GM23338 (cell line): Measurements from ENCODE around the gene MCC.

ENCODE experiments used
- CTCF ChIP-seq, 2 experiments: fragments of 200-600 bp in 1 of 2; sonication (generic) in 1 of 2; conservative IDR thresholded peaks; 2 replicates each; pipeline versions ENCODE4 v1.5.1 to v1.6.1; 2016 to 2017; ENCODE audit warnings: antibody characterized with exemption in 2 of 2, low read depth in 2 of 2, mild to moderate bottlenecking in 2 of 2, moderate library complexity in 1 of 2
- EZH2 ChIP-seq: fragments of 200-600 bp; sonication (generic); IDR thresholded peaks from one replicate; pipeline ENCODE4 v1.8.0; 2017; ENCODE audit warnings: antibody characterized with exemption, mild to moderate bottlenecking, low read depth; ENCODE audit not compliant: unreplicated experiment
- TF ChIP-seq, protein P1 (sequence below): IDR thresholded peaks from one replicate; pipeline ENCODE4 v1.6.1; 2018; ENCODE audit warnings: antibody characterized with exemption; ENCODE audit not compliant: unreplicated experiment

DNA sequence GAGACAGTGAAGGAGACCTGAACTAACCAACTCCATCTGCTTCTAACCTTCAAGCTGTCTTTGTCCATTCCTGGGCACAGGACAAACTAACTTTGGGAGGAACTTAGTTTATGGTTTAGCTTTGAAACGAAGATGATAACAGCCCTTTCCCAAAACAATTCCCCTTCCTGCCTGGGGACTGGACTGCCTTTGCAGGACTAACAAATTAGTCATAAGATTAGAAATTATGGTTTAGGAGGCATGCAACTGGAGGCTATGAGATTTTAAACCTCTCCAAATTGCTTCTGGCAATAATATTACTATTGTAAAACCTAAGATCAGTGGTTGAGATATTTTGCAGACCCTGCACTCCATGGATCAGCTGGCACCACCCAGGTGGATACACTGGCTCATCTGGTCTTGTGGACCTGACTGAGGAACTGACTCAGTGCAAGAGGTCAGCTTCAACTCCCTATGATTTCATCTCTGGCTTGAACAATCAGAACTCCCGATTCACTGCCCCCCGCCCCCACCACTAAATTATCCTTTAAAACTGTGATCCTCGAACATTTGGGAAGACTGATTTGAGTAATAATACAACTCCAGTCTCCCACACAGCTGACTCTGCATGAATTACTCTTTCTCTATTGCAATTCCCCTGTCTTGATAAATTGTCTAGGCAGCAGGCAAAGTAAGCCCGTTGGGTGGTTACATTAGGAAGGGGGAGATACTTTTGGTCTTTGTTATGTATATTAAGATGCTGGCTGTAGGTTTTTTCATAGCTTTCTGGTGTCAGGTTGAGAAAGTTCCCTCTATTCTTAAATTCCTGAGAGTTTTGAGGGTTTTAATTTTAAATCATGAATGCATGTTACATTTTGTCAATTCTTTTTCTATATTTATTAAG lies 266.7 kb downstream of the MCC start:
- TF ChIP-seq, protein P1, sequence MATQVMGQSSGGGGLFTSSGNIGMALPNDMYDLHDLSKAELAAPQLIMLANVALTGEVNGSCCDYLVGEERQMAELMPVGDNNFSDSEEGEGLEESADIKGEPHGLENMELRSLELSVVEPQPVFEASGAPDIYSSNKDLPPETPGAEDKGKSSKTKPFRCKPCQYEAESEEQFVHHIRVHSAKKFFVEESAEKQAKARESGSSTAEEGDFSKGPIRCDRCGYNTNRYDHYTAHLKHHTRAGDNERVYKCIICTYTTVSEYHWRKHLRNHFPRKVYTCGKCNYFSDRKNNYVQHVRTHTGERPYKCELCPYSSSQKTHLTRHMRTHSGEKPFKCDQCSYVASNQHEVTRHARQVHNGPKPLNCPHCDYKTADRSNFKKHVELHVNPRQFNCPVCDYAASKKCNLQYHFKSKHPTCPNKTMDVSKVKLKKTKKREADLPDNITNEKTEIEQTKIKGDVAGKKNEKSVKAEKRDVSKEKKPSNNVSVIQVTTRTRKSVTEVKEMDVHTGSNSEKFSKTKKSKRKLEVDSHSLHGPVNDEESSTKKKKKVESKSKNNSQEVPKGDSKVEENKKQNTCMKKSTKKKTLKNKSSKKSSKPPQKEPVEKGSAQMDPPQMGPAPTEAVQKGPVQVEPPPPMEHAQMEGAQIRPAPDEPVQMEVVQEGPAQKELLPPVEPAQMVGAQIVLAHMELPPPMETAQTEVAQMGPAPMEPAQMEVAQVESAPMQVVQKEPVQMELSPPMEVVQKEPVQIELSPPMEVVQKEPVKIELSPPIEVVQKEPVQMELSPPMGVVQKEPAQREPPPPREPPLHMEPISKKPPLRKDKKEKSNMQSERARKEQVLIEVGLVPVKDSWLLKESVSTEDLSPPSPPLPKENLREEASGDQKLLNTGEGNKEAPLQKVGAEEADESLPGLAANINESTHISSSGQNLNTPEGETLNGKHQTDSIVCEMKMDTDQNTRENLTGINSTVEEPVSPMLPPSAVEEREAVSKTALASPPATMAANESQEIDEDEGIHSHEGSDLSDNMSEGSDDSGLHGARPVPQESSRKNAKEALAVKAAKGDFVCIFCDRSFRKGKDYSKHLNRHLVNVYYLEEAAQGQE, result no peak
- TF ChIP-seq CTCF (conservative IDR thresholded peaks at IDR 0.05; ENCODE audit: low read depth in 2 of 2), result no peak
- no peak for TF ChIP-seq EZH2
